GM12875 (cell line): ENCODE measurements around the gene SAMD3.
"Not testable (repeated sequence)": the region's sequence is repeated elsewhere in the genome, so short reads cannot be mapped to it uniquely, and the experiment has no call there.

ENCODE experiments used
- H3K4me3 ChIP-seq: one replicate; pipeline ENCODE4 v1.5.1; 2011; ENCODE audit warnings: low read depth, low read length, control low read depth
- CTCF ChIP-seq: IDR thresholded peaks from 2 replicates; pipeline ENCODE4 v1.5.1; 2011; ENCODE audit warnings: low read depth, mild to moderate bottlenecking, control low read depth, inconsistent platforms, low read length, moderate library complexity, borderline replicate concordance; ENCODE audit not compliant: insufficient read depth

SAMD3 gene

GRCh38 chr6:130207979-130208649 lies 14.6 kb downstream of the SAMD3 start:
- no peak overlapping the region for H3K4me3 ChIP-seq
- TF ChIP-seq CTCF = no peak

GRCh38 chr6:130206479-130206878 lies 16.3 kb downstream of the SAMD3 start:
- TF ChIP-seq CTCF = no peak
- no peak overlapping the region for H3K4me3 ChIP-seq

GRCh38 chr6:130204322-130204721 lies 18.4 kb downstream of the SAMD3 start:
- no peak for TF ChIP-seq CTCF
- H3K4me3 ChIP-seq = no peak overlapping the region

GRCh38 chr6:130203370-130203769 lies 19.4 kb downstream of the SAMD3 start:
- no peak for TF ChIP-seq CTCF
- no peak overlapping the region for H3K4me3 ChIP-seq

GRCh38 chr6:130202782-130203181 lies 20.0 kb downstream of the SAMD3 start:
- no peak overlapping the region for H3K4me3 ChIP-seq
- TF ChIP-seq CTCF = no peak

GRCh38 chr6:130200020-130200419 lies 22.7 kb downstream of the SAMD3 start:
- TF ChIP-seq CTCF = no peak
- no peak overlapping the region for H3K4me3 ChIP-seq

GRCh38 chr6:130198483-130199035 lies 24.2 kb downstream of the SAMD3 start:
- H3K4me3 ChIP-seq = no peak overlapping the region
- no peak for TF ChIP-seq CTCF

GRCh38 chr6:130197816-130198482 lies 24.8 kb downstream of the SAMD3 start:
- not testable (repeated sequence) for H3K4me3 ChIP-seq

GRCh38 chr6:130194434-130194833 lies 28.3 kb downstream of the SAMD3 start:
- not testable (repeated sequence) for H3K4me3 ChIP-seq
